K562 (cell line): ENCODE results near the gene SLC12A4. TPM values are rescaled to one million over a fixed set of nuclear protein-coding genes. Genes with fewer than 3 reads are reported as not detected.

Experiments
- BCOR ChIP-seq: fragments of 450-650 bp; IDR thresholded peaks from 2 replicates; pipeline ENCODE4 v1.6.1; 2016
- E2F3 ChIP-seq: fragments of 250-450 bp; sonication (Bioruptor Pico); IDR thresholded peaks from 2 replicates; pipeline ENCODE4 v1.4.0; 2020; ENCODE audit warnings: mild to moderate bottlenecking
- EP300 ChIP-seq: IDR thresholded peaks from 2 replicates; pipeline ENCODE4 v1.6.1; 2012; ENCODE audit warnings: low read length, improper control_type of control experiment
- GTF2E2 ChIP-seq: fragments of 200-800 bp; sonication (Bioruptor generic); IDR thresholded peaks from 2 replicates; pipeline ENCODE4 v1.6.1; 2016; ENCODE audit warnings: missing genetic modification characterization, missing compliant biosample characterization
- ILK ChIP-seq: fragments of 450-650 bp; IDR thresholded peaks from 2 replicates; pipeline ENCODE4 v1.6.1; 2016; ENCODE audit warnings: missing genetic modification characterization, low read depth, mild to moderate bottlenecking, missing compliant biosample characterization, moderate library complexity, borderline replicate concordance
- L3MBTL2 ChIP-seq: fragments of 450-650 bp; IDR thresholded peaks from 2 replicates; pipeline ENCODE4 v1.6.1; 2016; ENCODE audit warnings: mild to moderate bottlenecking, moderate library complexity
- NFE2 ChIP-seq: IDR thresholded peaks from 2 replicates; pipeline ENCODE4 v1.6.1; 2014; ENCODE audit warnings: antibody characterized with exemption, low read depth
- ZKSCAN1 ChIP-seq: fragments of 150-350 bp; IDR thresholded peaks from 2 replicates; pipeline ENCODE4 v1.6.1; 2016; ENCODE audit warnings: low read depth, low read length
- ZNF384 ChIP-seq: IDR thresholded peaks from 2 replicates; pipeline ENCODE4 v1.6.1; 2012; ENCODE audit warnings: low read depth, low read length, improper control_type of control experiment
- polyA plus RNA-seq, 8 experiments: library from polyadenylated mRNA; depleted of rRNA in 4 of 8; stranded (reverse) in 5 of 8; unstranded in 3 of 8; fragments of >200 nt; fragmentation: Nextera tagmentation in 2 of 8; fragmentation: Illumina TruSeq in 1 of 8; extraction: Ambion mirVana in 2 of 8; extraction: Trizol in 1 of 8; gene quantifications; 2 replicates each; pipeline versions ENCODE4 v1.2.1 to v1.2.3, GENCODE V29; 2011 to 2014; ENCODE audit warnings: inconsistent platforms in 1 of 8, missing spikeins in 1 of 8
- total RNA-seq, 7 experiments: library from RNA; depleted of rRNA in 6 of 7; stranded (reverse); fragments of >200 nt in 6 of 7; fragmentation: Illumina TruSeq in 2 of 7; extraction: Trizol in 2 of 7; gene quantifications; 2 replicates each; pipeline versions ENCODE4 v1.2.1 to v1.2.3, GENCODE V29; 2011 to 2021; ENCODE audit warnings: low replicate concordance in 1 of 7
- TF ChIP-seq, protein P1 (sequence below): fragments of 250-450 bp; sonication (Bioruptor Pico); IDR thresholded peaks from 2 replicates; pipeline ENCODE4 v1.4.0; 2020
- TF ChIP-seq, protein P2 (sequence below): conservative IDR thresholded peaks from 2 replicates; pipeline ENCODE4 v1.6.1; 2011; ENCODE audit warnings: low read depth, mild to moderate bottlenecking, low read length; ENCODE audit not compliant: control insufficient read depth
- TF ChIP-seq, protein P3 (sequence below): fragments of 450-650 bp; IDR thresholded peaks from 2 replicates; pipeline ENCODE4 v1.6.1; 2016; ENCODE audit warnings: low read depth

Gene SLC12A4
- total and polyA plus RNA-seq, 9 of the 15 experiments (the other 6 are each of a cell fraction or from before 2014, with no cell fraction given), result 0.75 to 43.5 (median 15.0) TPM

DNA sequence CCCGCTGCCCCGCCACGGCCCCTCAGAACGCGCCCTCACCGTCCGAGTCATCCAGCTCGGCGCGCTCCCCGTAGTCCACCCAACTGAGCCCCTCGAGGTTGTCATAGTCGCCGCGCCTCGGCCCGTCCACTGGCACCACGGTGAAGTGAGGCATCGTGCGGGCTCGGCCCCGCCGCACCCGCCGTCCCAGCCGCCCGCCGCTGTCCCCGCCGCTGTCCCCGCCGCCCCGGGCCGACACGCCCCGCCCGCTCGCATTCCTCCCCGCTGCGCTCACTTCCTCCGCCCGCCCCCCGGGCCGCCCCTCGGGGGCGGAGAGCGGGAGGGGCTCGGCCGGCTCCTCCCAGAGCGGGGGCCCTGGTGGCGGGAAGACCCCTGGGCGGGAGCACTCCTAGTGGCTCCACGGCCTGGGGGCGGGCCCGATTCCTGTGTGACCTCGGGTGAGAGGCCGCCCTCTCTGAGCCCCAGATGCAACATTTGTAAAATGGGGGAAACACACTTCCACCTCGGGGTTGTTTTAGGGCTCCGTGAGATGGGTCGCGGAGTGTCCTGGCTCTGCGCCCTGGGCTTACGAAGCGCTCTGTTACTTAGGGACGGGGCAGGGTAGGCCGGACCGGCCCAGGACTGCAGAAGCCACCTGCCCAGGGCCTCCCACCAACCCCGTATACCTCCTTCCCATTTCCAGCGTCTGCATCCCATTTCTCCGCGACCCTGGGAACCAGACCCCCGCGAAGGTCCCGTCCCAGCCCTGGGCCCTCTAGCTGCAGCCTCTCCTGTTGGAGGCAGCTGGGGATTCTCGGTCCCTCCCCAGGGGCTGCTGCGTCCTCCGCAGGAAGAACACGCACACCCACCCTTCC lies at the start of gene SLC12A4 (continued):
- TF ChIP-seq, protein P1, sequence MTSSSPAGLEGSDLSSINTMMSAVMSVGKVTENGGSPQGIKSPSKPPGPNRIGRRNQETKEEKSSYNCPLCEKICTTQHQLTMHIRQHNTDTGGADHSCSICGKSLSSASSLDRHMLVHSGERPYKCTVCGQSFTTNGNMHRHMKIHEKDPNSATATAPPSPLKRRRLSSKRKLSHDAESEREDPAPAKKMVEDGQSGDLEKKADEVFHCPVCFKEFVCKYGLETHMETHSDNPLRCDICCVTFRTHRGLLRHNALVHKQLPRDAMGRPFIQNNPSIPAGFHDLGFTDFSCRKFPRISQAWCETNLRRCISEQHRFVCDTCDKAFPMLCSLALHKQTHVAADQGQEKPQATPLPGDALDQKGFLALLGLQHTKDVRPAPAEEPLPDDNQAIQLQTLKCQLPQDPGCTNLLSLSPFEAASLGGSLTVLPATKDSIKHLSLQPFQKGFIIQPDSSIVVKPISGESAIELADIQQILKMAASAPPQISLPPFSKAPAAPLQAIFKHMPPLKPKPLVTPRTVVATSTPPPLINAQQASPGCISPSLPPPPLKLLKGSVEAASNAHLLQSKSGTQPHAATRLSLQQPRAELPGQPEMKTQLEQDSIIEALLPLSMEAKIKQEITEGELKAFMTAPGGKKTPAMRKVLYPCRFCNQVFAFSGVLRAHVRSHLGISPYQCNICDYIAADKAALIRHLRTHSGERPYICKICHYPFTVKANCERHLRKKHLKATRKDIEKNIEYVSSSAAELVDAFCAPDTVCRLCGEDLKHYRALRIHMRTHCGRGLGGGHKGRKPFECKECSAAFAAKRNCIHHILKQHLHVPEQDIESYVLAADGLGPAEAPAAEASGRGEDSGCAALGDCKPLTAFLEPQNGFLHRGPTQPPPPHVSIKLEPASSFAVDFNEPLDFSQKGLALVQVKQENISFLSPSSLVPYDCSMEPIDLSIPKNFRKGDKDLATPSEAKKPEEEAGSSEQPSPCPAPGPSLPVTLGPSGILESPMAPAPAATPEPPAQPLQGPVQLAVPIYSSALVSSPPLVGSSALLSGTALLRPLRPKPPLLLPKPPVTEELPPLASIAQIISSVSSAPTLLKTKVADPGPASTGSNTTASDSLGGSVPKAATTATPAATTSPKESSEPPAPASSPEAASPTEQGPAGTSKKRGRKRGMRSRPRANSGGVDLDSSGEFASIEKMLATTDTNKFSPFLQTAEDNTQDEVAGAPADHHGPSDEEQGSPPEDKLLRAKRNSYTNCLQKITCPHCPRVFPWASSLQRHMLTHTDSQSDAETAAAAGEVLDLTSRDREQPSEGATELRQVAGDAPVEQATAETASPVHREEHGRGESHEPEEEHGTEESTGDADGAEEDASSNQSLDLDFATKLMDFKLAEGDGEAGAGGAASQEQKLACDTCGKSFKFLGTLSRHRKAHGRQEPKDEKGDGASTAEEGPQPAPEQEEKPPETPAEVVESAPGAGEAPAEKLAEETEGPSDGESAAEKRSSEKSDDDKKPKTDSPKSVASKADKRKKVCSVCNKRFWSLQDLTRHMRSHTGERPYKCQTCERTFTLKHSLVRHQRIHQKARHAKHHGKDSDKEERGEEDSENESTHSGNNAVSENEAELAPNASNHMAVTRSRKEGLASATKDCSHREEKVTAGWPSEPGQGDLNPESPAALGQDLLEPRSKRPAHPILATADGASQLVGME (CRISPR knock-in tag), result no peak
- TF ChIP-seq ZNF384 (no peak), EP300 (no peak), L3MBTL2 (peak; percentile 27; the same call in 1 of the 2 replicates), GTF2E2 (no peak), BCOR (peak; percentile 99), ZKSCAN1 (no peak), NFE2 (no peak), ILK (tag) (no peak), E2F3 (CRISPR knock-in tag) (peak; percentile 86)
- TF ChIP-seq, protein P2, sequence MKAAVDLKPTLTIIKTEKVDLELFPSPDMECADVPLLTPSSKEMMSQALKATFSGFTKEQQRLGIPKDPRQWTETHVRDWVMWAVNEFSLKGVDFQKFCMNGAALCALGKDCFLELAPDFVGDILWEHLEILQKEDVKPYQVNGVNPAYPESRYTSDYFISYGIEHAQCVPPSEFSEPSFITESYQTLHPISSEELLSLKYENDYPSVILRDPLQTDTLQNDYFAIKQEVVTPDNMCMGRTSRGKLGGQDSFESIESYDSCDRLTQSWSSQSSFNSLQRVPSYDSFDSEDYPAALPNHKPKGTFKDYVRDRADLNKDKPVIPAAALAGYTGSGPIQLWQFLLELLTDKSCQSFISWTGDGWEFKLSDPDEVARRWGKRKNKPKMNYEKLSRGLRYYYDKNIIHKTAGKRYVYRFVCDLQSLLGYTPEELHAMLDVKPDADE, result peak; percentile 78
- TF ChIP-seq, protein P3, sequence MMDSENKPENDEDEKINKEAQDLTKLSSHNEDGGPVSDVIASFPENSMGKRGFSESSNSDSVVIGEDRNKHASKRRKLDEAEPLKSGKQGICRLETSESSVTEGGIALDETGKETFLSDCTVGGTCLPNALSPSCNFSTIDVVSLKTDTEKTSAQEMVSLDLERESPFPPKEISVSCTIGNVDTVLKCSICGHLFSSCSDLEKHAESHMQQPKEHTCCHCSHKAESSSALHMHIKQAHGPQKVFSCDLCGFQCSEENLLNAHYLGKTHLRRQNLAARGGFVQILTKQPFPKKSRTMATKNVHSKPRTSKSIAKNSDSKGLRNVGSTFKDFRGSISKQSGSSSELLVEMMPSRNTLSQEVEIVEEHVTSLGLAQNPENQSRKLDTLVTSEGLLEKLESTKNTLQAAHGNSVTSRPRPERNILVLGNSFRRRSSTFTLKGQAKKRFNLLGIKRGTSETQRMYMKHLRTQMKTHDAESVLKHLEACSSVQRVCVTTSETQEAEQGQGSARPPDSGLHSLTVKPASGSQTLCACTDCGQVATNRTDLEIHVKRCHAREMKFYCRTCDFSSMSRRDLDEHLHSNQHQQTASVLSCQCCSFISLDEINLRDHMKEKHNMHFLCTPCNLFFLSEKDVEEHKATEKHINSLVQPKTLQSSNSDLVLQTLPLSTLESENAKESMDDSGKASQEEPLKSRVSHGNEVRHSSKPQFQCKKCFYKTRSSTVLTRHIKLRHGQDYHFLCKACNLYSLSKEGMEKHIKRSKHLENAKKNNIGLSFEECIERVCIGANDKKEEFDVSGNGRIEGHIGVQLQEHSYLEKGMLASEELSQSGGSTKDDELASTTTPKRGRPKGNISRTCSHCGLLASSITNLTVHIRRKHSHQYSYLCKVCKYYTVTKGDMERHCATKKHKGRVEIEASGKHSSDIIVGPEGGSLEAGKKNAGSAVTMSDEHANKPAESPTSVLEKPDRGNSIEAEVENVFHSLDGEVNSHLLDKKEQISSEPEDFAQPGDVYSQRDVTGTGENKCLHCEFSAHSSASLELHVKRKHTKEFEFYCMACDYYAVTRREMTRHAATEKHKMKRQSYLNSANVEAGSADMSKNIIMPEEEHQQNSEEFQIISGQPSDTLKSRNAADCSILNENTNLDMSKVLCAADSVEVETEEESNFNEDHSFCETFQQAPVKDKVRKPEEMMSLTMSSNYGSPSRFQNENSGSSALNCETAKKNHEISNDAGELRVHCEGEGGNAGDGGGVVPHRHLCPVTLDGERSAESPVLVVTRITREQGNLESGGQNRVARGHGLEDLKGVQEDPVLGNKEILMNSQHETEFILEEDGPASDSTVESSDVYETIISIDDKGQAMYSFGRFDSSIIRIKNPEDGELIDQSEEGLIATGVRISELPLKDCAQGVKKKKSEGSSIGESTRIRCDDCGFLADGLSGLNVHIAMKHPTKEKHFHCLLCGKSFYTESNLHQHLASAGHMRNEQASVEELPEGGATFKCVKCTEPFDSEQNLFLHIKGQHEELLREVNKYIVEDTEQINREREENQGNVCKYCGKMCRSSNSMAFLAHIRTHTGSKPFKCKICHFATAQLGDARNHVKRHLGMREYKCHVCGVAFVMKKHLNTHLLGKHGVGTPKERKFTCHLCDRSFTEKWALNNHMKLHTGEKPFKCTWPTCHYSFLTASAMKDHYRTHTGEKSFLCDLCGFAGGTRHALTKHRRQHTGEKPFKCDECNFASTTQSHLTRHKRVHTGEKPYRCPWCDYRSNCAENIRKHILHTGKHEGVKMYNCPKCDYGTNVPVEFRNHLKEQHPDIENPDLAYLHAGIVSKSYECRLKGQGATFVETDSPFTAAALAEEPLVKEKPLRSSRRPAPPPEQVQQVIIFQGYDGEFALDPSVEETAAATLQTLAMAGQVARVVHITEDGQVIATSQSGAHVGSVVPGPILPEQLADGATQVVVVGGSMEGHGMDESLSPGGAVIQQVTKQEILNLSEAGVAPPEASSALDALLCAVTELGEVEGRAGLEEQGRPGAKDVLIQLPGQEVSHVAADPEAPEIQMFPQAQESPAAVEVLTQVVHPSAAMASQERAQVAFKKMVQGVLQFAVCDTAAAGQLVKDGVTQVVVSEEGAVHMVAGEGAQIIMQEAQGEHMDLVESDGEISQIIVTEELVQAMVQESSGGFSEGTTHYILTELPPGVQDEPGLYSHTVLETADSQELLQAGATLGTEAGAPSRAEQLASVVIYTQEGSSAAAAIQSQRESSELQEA, result no peak
